Naive thymus-derived CD8-positive, alpha-beta T cell (primary cell): ENCODE measurements around the gene KCNIP3. TPM values are rescaled to one million over a fixed set of nuclear protein-coding genes. Genes with fewer than 3 reads are reported as not detected.
A peak's percentile ranks its signal among the peaks of the same experiment; 100 is the strongest.

Experiments used
- ATAC-seq, 2 donors: fragments of 150-1000 bp; cut with Tn5 transposase in 1 of 2; sonication (Bioruptor Pico), chemical (Tn5 transposase) in 1 of 2; 1 replicate in 1 of 2; 2 replicates in 1 of 2; pipeline ENCODE4 v1.10.0; 2021; ENCODE audit warnings: mild to moderate bottlenecking in 2 of 2, moderate library complexity in 2 of 2
- POLR2A ChIA-PET: fragments of 350-600 bp; sonication (Branson Sonifier 250); formaldehyde crosslinking; loops from one replicate; lab custom pipeline; 2021; ENCODE audit warnings: antibody characterized with exemption; lab: Charles Lee
- DNase-seq, 10 donors: peaks; one replicate each; pipeline versions ENCODE4 v3.0.0 to v3.0.0-alpha.2; 2020 to 2022
- H3K27ac Mint-ChIP-seq, 10 donors: one replicate each; pipeline ENCODE4 v1.8.0; 2020 to 2022; ENCODE audit warnings: mild to moderate bottlenecking in 10 of 10, mixed read lengths in 10 of 10, moderate library complexity in 4 of 10, inconsistent platforms in 1 of 10
- H3K27me3 Mint-ChIP-seq, 5 donors: one replicate each; pipeline ENCODE4 v1.8.0; 2021 to 2022; ENCODE audit warnings: mixed read lengths in 5 of 5
- H3K36me3 Mint-ChIP-seq, 3 donors: one replicate each; pipeline ENCODE4 v1.8.0; 2020 to 2022; ENCODE audit warnings: mixed read lengths in 3 of 3, mild to moderate bottlenecking in 2 of 3, inconsistent platforms in 1 of 3
- H3K4me1 Mint-ChIP-seq, 4 donors: one replicate each; pipeline ENCODE4 v1.8.0; 2021 to 2022; ENCODE audit warnings: mixed read lengths in 4 of 4
- H3K4me3 Mint-ChIP-seq, 10 donors: one replicate each; pipeline ENCODE4 v1.8.0; 2020 to 2022; ENCODE audit warnings: mild to moderate bottlenecking in 10 of 10, mixed read lengths in 10 of 10, moderate library complexity in 6 of 10, inconsistent platforms in 1 of 10
- H3K9me3 Mint-ChIP-seq, 9 donors: one replicate each; pipeline ENCODE4 v1.8.0; 2020 to 2022; ENCODE audit warnings: mixed read lengths in 9 of 9, mild to moderate bottlenecking in 3 of 9, inconsistent platforms in 1 of 9, moderate library complexity in 1 of 9
- polyA plus RNA-seq, 3 donors: library from polyadenylated mRNA; unstranded; fragments of 300-500 nt; fragmentation: Illumina TruSeq; gene quantifications; one replicate each; pipeline ENCODE4 v1.2.3, GENCODE V29; 2021
- total RNA-seq, 8 experiments: library from RNA in 2 of 8; stranded (reverse) in 2 of 8; gene quantifications; one replicate each; pipeline ENCODE4 v1.2.3 and lab custom pipeline; 2021 to 2026

Gene KCNIP3
- total and polyA plus RNA-seq, 5 experiments from 2014 or later = not detected

GRCh38 chr2:95289253-95289652 lies 7.9 kb upstream of the KCNIP3 start:
- ATAC-seq (no peak), DNase-seq (no peak)
- no peaks in the 10 kb centered on the region for H3K4me1 Mint-ChIP-seq

GRCh38 chr2:95291222-95291621 lies 5.9 kb upstream of the KCNIP3 start:
- Mint-ChIP-seq H3K27me3 (peaks cover 0 to 4% (median 0%) of the 10 kb centered on the region in 5 donors), H3K27ac (no peak overlapping the region), H3K4me1 (no peaks in the 10 kb centered on the region), H3K9me3 (peaks cover 0 to 28% (median 20%) of the 10 kb centered on the region in 9 donors), H3K4me3 (no peak overlapping the region), H3K36me3 (peaks cover 0 to 17% (median 5%) of the 10 kb centered on the region in 3 donors)
- no peak for ATAC-seq
- POLR2A ChIA-PET = no interaction called here
- no peak for DNase-seq

More at GRCh38 chr2:95289253-95289652, 7.9 kb upstream of the KCNIP3 start:
- Mint-ChIP-seq H3K9me3 (peaks cover 0 to 28% (median 20%) of the 10 kb centered on the region in 9 donors), H3K36me3 (peaks cover 0 to 17% (median 5%) of the 10 kb centered on the region in 3 donors), H3K27me3 (no peaks in the 10 kb centered on the region), H3K27ac (peak overlapping the region in 1 of 10 donors; percentile 43), H3K4me3 (no peak overlapping the region)
- POLR2A ChIA-PET = no interaction called here

GRCh38 chr2:95292623-95293260 lies 4.4 kb upstream of the KCNIP3 start:
- Mint-ChIP-seq H3K27me3 (peaks cover 0 to 17% (median 0%) of the 10 kb centered on the region in 5 donors), H3K9me3 (peaks cover 0 to 28% (median 20%) of the 10 kb centered on the region in 9 donors), H3K27ac (no peak overlapping the region), H3K4me3 (no peak overlapping the region), H3K36me3 (peaks cover 0 to 17% (median 5%) of the 10 kb centered on the region in 3 donors), H3K4me1 (peaks cover 0 to 3% (median under 1%) of the 10 kb centered on the region in 4 donors)
- POLR2A ChIA-PET = no interaction called here
- DNase-seq (no peak), ATAC-seq (no peak)

- DNase-seq = no peak
- H3K27me3 Mint-ChIP-seq = peaks cover 0 to 34% (median 0%) of the 10 kb centered on the region in 5 donors
- H3K36me3 Mint-ChIP-seq = peaks cover 0 to 17% (median 5%) of the 10 kb centered on the region in 3 donors
- H3K9me3 Mint-ChIP-seq = peaks cover 0 to 28% (median 20%) of the 10 kb centered on the region in 9 donors
- no peak for ATAC-seq
- POLR2A ChIA-PET = no interaction called here
- H3K4me1 Mint-ChIP-seq = peaks cover 0 to 3% (median under 1%) of the 10 kb centered on the region in 4 donors
- H3K27ac Mint-ChIP-seq = no peak overlapping the region
- H3K4me3 Mint-ChIP-seq = no peak overlapping the region
Measured at GRCh38 chr2:95294579-95295250, 2.4 kb upstream of the KCNIP3 start.

GRCh38 chr2:95295376-95295775 lies 1.8 kb upstream of the KCNIP3 start:
- Mint-ChIP-seq H3K4me3 (no peak overlapping the region), H3K36me3 (peaks cover 0 to 12% (median 2%) of the 10 kb centered on the region in 3 donors)

GRCh38 chr2:95296011-95296410 lies 1.1 kb upstream of the KCNIP3 start:
- H3K4me1 Mint-ChIP-seq = peaks cover 0 to 5% (median under 1%) of the 10 kb centered on the region in 4 donors
- H3K36me3 Mint-ChIP-seq = peaks cover 0 to 11% (median 0%) of the 10 kb centered on the region in 3 donors
- POLR2A ChIA-PET = no interaction called here
- DNase-seq = no peak
- ATAC-seq = no peak
- peaks cover 0 to 15% (median 10%) of the 10 kb centered on the region in 9 donors for H3K9me3 Mint-ChIP-seq
- H3K27ac Mint-ChIP-seq = no peak overlapping the region
- peaks cover 0 to 35% (median 0%) of the 10 kb centered on the region in 5 donors for H3K27me3 Mint-ChIP-seq
- H3K4me3 Mint-ChIP-seq = no peak overlapping the region

More at GRCh38 chr2:95295376-95295775, 1.8 kb upstream of the KCNIP3 start:
- POLR2A ChIA-PET = no interaction called here
- Mint-ChIP-seq H3K27ac (no peak overlapping the region), H3K27me3 (peaks cover 0 to 35% (median 0%) of the 10 kb centered on the region in 5 donors), H3K4me1 (peaks cover 0 to 3% (median under 1%) of the 10 kb centered on the region in 4 donors), H3K9me3 (peaks cover 0 to 22% (median 14%) of the 10 kb centered on the region in 9 donors)
- no peak for DNase-seq
- ATAC-seq = no peak

- Mint-ChIP-seq H3K4me3 (no peak overlapping the region), H3K36me3 (no peaks in the 10 kb centered on the region), H3K27ac (no peak overlapping the region), H3K4me1 (peaks cover 0 to 6% (median under 1%) of the 10 kb centered on the region in 4 donors), H3K27me3 (peaks cover 0 to 35% (median 0%) of the 10 kb centered on the region in 5 donors), H3K9me3 (peaks cover 0 to 2% (median 0%) of the 10 kb centered on the region in 9 donors)
- ATAC-seq = no peak
- POLR2A ChIA-PET = no interaction called here
- DNase-seq = no peak
Measured at GRCh38 chr2:95297639-95298395, 670 bp downstream of the KCNIP3 start.

GRCh38 chr2:95298486-95299111 lies 1.5 kb downstream of the KCNIP3 start:
- H3K27ac Mint-ChIP-seq = no peak overlapping the region
- ATAC-seq = no peak
- H3K4me3 Mint-ChIP-seq = peak overlapping the region in 1 of 10 donors; percentile 40
- H3K27me3 Mint-ChIP-seq = peaks cover 0 to 35% (median 0%) of the 10 kb centered on the region in 5 donors
- no peak for DNase-seq
- H3K4me1 Mint-ChIP-seq = peaks cover 0 to 6% (median under 1%) of the 10 kb centered on the region in 4 donors
- H3K9me3 Mint-ChIP-seq = peaks cover 0 to 2% (median 0%) of the 10 kb centered on the region in 9 donors
- H3K36me3 Mint-ChIP-seq = no peaks in the 10 kb centered on the region
- POLR2A ChIA-PET = no interaction called here

- POLR2A ChIA-PET = no interaction called here
- no peak overlapping the region for H3K4me3 Mint-ChIP-seq
- peaks cover 0 to 6% (median under 1%) of the 10 kb centered on the region in 4 donors for H3K4me1 Mint-ChIP-seq
- peaks cover 0 to 35% (median 0%) of the 10 kb centered on the region in 5 donors for H3K27me3 Mint-ChIP-seq
- no peak for DNase-seq
- H3K36me3 Mint-ChIP-seq = no peaks in the 10 kb centered on the region
- no peak overlapping the region for H3K27ac Mint-ChIP-seq
- ATAC-seq = no peak
- H3K9me3 Mint-ChIP-seq = no peaks in the 10 kb centered on the region
Measured at GRCh38 chr2:95299961-95300360, 2.8 kb downstream of the KCNIP3 start.

GRCh38 chr2:95300450-95300849 lies 3.3 kb downstream of the KCNIP3 start:
- H3K36me3 Mint-ChIP-seq = no peaks in the 10 kb centered on the region
- DNase-seq (no peak), ATAC-seq (peak in 1 of 2 donors; percentile 50)
- POLR2A ChIA-PET = no interaction called here
- no peaks in the 10 kb centered on the region for H3K9me3 Mint-ChIP-seq
- peaks cover 0 to 6% (median under 1%) of the 10 kb centered on the region in 4 donors for H3K4me1 Mint-ChIP-seq
- H3K27ac Mint-ChIP-seq = no peak overlapping the region
- H3K27me3 Mint-ChIP-seq = peaks cover 0 to 35% (median 0%) of the 10 kb centered on the region in 5 donors
- no peak overlapping the region for H3K4me3 Mint-ChIP-seq

GRCh38 chr2:95301186-95301585 lies 4.0 kb downstream of the KCNIP3 start:
- POLR2A ChIA-PET = no interaction called here
- ATAC-seq (no peak), DNase-seq (no peak)
- Mint-ChIP-seq H3K4me1 (peaks cover 0 to 6% (median under 1%) of the 10 kb centered on the region in 4 donors), H3K36me3 (no peaks in the 10 kb centered on the region), H3K4me3 (no peak overlapping the region), H3K27me3 (peaks cover 0 to 31% (median 0%) of the 10 kb centered on the region in 5 donors), H3K9me3 (no peaks in the 10 kb centered on the region), H3K27ac (no peak overlapping the region)
